ENCODE measurements around the gene PTGFRN. TPM values are rescaled to one million over a fixed set of nuclear protein-coding genes. Genes with fewer than 3 reads are reported as not detected.

Gene PTGFRN
- total and polyA plus RNA-seq, 9 of the 15 experiments (the other 6 are each of a cell fraction or from before 2014, with no cell fraction given): 17.3 to 33.1 (median 25.7) TPM

- intact Hi-C loops (cut with micrococcal nuclease): no loop called here
- CTCF ChIA-PET (ENCODE audit: low intra/inter-chr PET ratio): no interaction called here
- no peak for FAIRE-seq
Observed at GRCh38 chr1:116870300-116870699, 39.4 kb upstream of the PTGFRN start.

More at GRCh38 chr1:116870300-116870699, 39.4 kb upstream of the PTGFRN start:
- Histone ChIP-seq H2AFZ (ENCODE audit: low read depth, low read length) (no peak overlapping the region), H4K20me1 (replicated peaks; ENCODE audit: control insufficient read depth, insufficient read depth, low read length) (no peaks in the 10 kb centered on the region), H3K9me1 (ENCODE audit: control insufficient read depth, insufficient read depth, low read length) (no peaks in the 10 kb centered on the region), H3K27me3 (ENCODE audit: control insufficient read depth in 2 of 2, insufficient read depth in 2 of 2, low read length in 2 of 2) (no peaks in the 10 kb centered on the region), H3K4me1 (replicated peaks in 1 of 2; ENCODE audit: control insufficient read depth in 2 of 2, insufficient read depth in 2 of 2, low read length in 2 of 2) (peaks cover 4 to 10% of the 10 kb centered on the region in 2 experiments), H3K36me3 (ENCODE audit: control insufficient read depth, insufficient read depth, low read length) (no peaks in the 10 kb centered on the region), H3K4me3 (no peak overlapping the region), H3K4me2 (ENCODE audit: insufficient read depth, low read length) (no peak overlapping the region), H3K79me2 (ENCODE audit: control insufficient read depth, insufficient read depth, low read length) (no peaks in the 10 kb centered on the region), H3K9me3 (replicated peaks; ENCODE audit: control insufficient read depth, insufficient read depth, low read depth, low read length) (peaks cover 3% of the 10 kb centered on the region; the same call in 1 of the 2 replicates), H3K27ac (ENCODE audit: extremely low read depth, low read depth, low read length) (no peak overlapping the region), H3K9ac (ENCODE audit: insufficient read depth in 1 of 2, low read depth in 2 of 2, low read length in 2 of 2) (no peak overlapping the region)
- ATAC-seq: no peak
- TF ChIP-seq, protein P1, sequence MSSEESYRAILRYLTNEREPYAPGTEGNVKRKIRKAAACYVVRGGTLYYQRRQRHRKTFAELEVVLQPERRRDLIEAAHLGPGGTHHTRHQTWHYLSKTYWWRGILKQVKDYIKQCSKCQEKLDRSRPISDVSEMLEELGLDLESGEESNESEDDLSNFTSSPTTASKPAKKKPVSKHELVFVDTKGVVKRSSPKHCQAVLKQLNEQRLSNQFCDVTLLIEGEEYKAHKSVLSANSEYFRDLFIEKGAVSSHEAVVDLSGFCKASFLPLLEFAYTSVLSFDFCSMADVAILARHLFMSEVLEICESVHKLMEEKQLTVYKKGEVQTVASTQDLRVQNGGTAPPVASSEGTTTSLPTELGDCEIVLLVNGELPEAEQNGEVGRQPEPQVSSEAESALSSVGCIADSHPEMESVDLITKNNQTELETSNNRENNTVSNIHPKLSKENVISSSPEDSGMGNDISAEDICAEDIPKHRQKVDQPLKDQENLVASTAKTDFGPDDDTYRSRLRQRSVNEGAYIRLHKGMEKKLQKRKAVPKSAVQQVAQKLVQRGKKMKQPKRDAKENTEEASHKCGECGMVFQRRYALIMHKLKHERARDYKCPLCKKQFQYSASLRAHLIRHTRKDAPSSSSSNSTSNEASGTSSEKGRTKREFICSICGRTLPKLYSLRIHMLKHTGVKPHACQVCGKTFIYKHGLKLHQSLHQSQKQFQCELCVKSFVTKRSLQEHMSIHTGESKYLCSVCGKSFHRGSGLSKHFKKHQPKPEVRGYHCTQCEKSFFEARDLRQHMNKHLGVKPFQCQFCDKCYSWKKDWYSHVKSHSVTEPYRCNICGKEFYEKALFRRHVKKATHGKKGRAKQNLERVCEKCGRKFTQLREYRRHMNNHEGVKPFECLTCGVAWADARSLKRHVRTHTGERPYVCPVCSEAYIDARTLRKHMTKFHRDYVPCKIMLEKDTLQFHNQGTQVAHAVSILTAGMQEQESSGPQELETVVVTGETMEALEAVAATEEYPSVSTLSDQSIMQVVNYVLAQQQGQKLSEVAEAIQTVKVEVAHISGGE (CRISPR knock-in tag; IDR thresholded peaks at IDR 0.05): 0 out of 6 replicates have a peak, but pooled peaks of 1 of the 3 experiments have one; percentile 12
- no peak for TF ChIP-seq RFX7 (CRISPR knock-in tag; IDR thresholded peaks at IDR 0.05)
- no TSS peak for BruUV-seq (replicated peaks)
- WGBS (ENCODE audit: insufficient coverage, low coverage, missing lambda C conversion rate): 65% methylated on average over 7 of the region's 7 CpGs
- in situ Hi-C loops (cut with MboI): no loop called here
- DNase-seq (ENCODE audit: extremely low read depth in 1 of 4, low spot score in 3 of 4): no peak
- POLR2A ChIA-PET: no interaction called here
